ENCODE data around the gene EML6. TPM values are rescaled to one million over a fixed set of nuclear protein-coding genes. Genes with fewer than 3 reads are reported as not detected.

Gene EML6
- total and polyA plus RNA-seq, 4 donors = 0.95 to 2.7 (median 2.6) TPM; not detected in 1

- 85% methylated on average over 2 of the region's 2 CpGs for WGBS, 2 donors
- no peak overlapping the region for H3K27ac ChIP-seq (ENCODE audit: low read depth in 1 of 2, low read length in 2 of 2)
- H3K27me3 ChIP-seq (ENCODE audit: control insufficient read depth in 1 of 2, insufficient read depth in 2 of 2, low read length in 1 of 2) = no peaks in the 10 kb centered on the region
- DNase-seq (no peak), ATAC-seq (ENCODE audit: low FRiP score) (no peak)
- no peak overlapping the region for H3K4me3 ChIP-seq (ENCODE audit: low read length in 2 of 2)
- no peaks in the 10 kb centered on the region for H3K9me3 ChIP-seq (ENCODE audit: control insufficient read depth, low read length)
- no peaks in the 10 kb centered on the region for H3K36me3 ChIP-seq (ENCODE audit: control insufficient read depth in 1 of 2, insufficient read depth in 2 of 2, low read length in 1 of 2)
- intact Hi-C loops (cut with DNase I) = loop anchor here (5.0 to 10.0 kb wide), 2 partner anchors 110 to 448 kb away; no protein-coding TSS in a partner anchor
- peaks cover 0 to 4% of the 10 kb centered on the region in 2 donors for H3K4me1 ChIP-seq (ENCODE audit: control insufficient read depth in 1 of 2, insufficient read depth in 2 of 2, low read length in 2 of 2)
Measured at GRCh38 chr2:54726940-54727339, 3.5 kb downstream of the EML6 start.

- no peak overlapping the region for H3K27ac ChIP-seq (ENCODE audit: low read depth in 1 of 2, low read length in 2 of 2)
- H3K4me3 ChIP-seq (ENCODE audit: low read length in 2 of 2) = no peak overlapping the region
- ATAC-seq (ENCODE audit: low FRiP score) (no peak), DNase-seq (no peak)
- 66 to 82% methylated on average over 4 of the region's 4 CpGs for WGBS, 2 donors
- no peaks in the 10 kb centered on the region for H3K9me3 ChIP-seq (ENCODE audit: control insufficient read depth, low read length)
- H3K4me1 ChIP-seq (ENCODE audit: control insufficient read depth in 1 of 2, insufficient read depth in 2 of 2, low read length in 2 of 2) = no peaks in the 10 kb centered on the region
- intact Hi-C loops (cut with DNase I) = loop anchor here (5.0 to 10.0 kb wide), 2 partner anchors 109 to 446 kb away; no protein-coding TSS in a partner anchor
- H3K36me3 ChIP-seq (ENCODE audit: control insufficient read depth in 1 of 2, insufficient read depth in 2 of 2, low read length in 1 of 2) = no peaks in the 10 kb centered on the region
- H3K27me3 ChIP-seq (ENCODE audit: control insufficient read depth in 1 of 2, insufficient read depth in 2 of 2, low read length in 1 of 2) = no peaks in the 10 kb centered on the region
Measured at GRCh38 chr2:54728669-54729120, 5.2 kb downstream of the EML6 start.

GRCh38 chr2:54735636-54736035 is 12.2 kb downstream of the EML6 start:
- intact Hi-C loops (cut with DNase I) = no loop called here
- H3K4me1 ChIP-seq (ENCODE audit: control insufficient read depth in 1 of 2, insufficient read depth in 2 of 2, low read length in 2 of 2) = no peaks in the 10 kb centered on the region
- H3K27ac ChIP-seq (ENCODE audit: low read depth in 1 of 2, low read length in 2 of 2) = no peak overlapping the region
- no peaks in the 10 kb centered on the region for H3K9me3 ChIP-seq (ENCODE audit: control insufficient read depth, low read length)
- 60 to 61% methylated on average over 2 of the region's 2 CpGs for WGBS, 2 donors
- no peaks in the 10 kb centered on the region for H3K36me3 ChIP-seq (ENCODE audit: control insufficient read depth in 1 of 2, insufficient read depth in 2 of 2, low read length in 1 of 2)
- ATAC-seq (ENCODE audit: low FRiP score) (no peak), DNase-seq (no peak)
- H3K27me3 ChIP-seq (ENCODE audit: control insufficient read depth in 1 of 2, insufficient read depth in 2 of 2, low read length in 1 of 2) = no peaks in the 10 kb centered on the region
- no peak overlapping the region for H3K4me3 ChIP-seq (ENCODE audit: low read length in 2 of 2)

- Histone ChIP-seq H3K4me3 (ENCODE audit: low read length in 2 of 2) (no peak overlapping the region), H3K27ac (ENCODE audit: low read depth in 1 of 2, low read length in 2 of 2) (no peak overlapping the region), H3K4me1 (ENCODE audit: control insufficient read depth in 1 of 2, insufficient read depth in 2 of 2, low read length in 2 of 2) (no peaks in the 10 kb centered on the region), H3K9me3 (ENCODE audit: control insufficient read depth, low read length) (no peaks in the 10 kb centered on the region), H3K36me3 (ENCODE audit: control insufficient read depth in 1 of 2, insufficient read depth in 2 of 2, low read length in 1 of 2) (no peaks in the 10 kb centered on the region), H3K27me3 (ENCODE audit: control insufficient read depth in 1 of 2, insufficient read depth in 2 of 2, low read length in 1 of 2) (no peaks in the 10 kb centered on the region)
- no peak for ATAC-seq (ENCODE audit: low FRiP score)
- intact Hi-C loops (cut with DNase I) = loop anchor here in 1 of 2 donors (2.0 kb wide), 1 partner anchor 45 kb away; no protein-coding TSS in a partner anchor
- no peak for DNase-seq
Measured at GRCh38 chr2:54738281-54738680, 14.8 kb downstream of the EML6 start.

- H3K9me3 ChIP-seq (ENCODE audit: control insufficient read depth, low read length) = no peaks in the 10 kb centered on the region
- intact Hi-C loops (cut with DNase I) = no loop called here
- no peak overlapping the region for H3K27ac ChIP-seq (ENCODE audit: low read depth in 1 of 2, low read length in 2 of 2)
- DNase-seq (no peak), ATAC-seq (ENCODE audit: low FRiP score) (no peak)
- WGBS, 2 donors = 84 to 89% methylated on average over 2 of the region's 2 CpGs
- no peak overlapping the region for H3K4me3 ChIP-seq (ENCODE audit: low read length in 2 of 2)
- H3K36me3 ChIP-seq (ENCODE audit: control insufficient read depth in 1 of 2, insufficient read depth in 2 of 2, low read length in 1 of 2) = no peaks in the 10 kb centered on the region
- H3K4me1 ChIP-seq (ENCODE audit: control insufficient read depth in 1 of 2, insufficient read depth in 2 of 2, low read length in 2 of 2) = no peaks in the 10 kb centered on the region
- no peaks in the 10 kb centered on the region for H3K27me3 ChIP-seq (ENCODE audit: control insufficient read depth in 1 of 2, insufficient read depth in 2 of 2, low read length in 1 of 2)
Measured at GRCh38 chr2:54740333-54740732, 16.9 kb downstream of the EML6 start.

- ATAC-seq (ENCODE audit: low FRiP score) = no peak
- DNase-seq = no peak
- Histone ChIP-seq H3K36me3 (ENCODE audit: control insufficient read depth in 1 of 2, insufficient read depth in 2 of 2, low read length in 1 of 2) (no peaks in the 10 kb centered on the region), H3K4me1 (ENCODE audit: control insufficient read depth in 1 of 2, insufficient read depth in 2 of 2, low read length in 2 of 2) (no peaks in the 10 kb centered on the region), H3K27ac (ENCODE audit: low read depth in 1 of 2, low read length in 2 of 2) (no peak overlapping the region), H3K9me3 (ENCODE audit: control insufficient read depth, low read length) (no peaks in the 10 kb centered on the region), H3K4me3 (ENCODE audit: low read length in 2 of 2) (no peak overlapping the region), H3K27me3 (ENCODE audit: control insufficient read depth in 1 of 2, insufficient read depth in 2 of 2, low read length in 1 of 2) (no peaks in the 10 kb centered on the region)
- WGBS, 2 donors = 47 to 91% methylated on average over 1 of the region's 1 CpG
- intact Hi-C loops (cut with DNase I) = no loop called here
Measured at GRCh38 chr2:54741250-54741649, 17.8 kb downstream of the EML6 start.

GRCh38 chr2:54750040-54750439 is 26.6 kb downstream of the EML6 start:
- DNase-seq = no peak
- ATAC-seq (ENCODE audit: low FRiP score) = no peak
- Histone ChIP-seq H3K9me3 (ENCODE audit: control insufficient read depth, low read length) (no peaks in the 10 kb centered on the region), H3K4me3 (ENCODE audit: low read length in 2 of 2) (no peak overlapping the region), H3K4me1 (ENCODE audit: control insufficient read depth in 1 of 2, insufficient read depth in 2 of 2, low read length in 2 of 2) (no peaks in the 10 kb centered on the region), H3K27me3 (ENCODE audit: control insufficient read depth in 1 of 2, insufficient read depth in 2 of 2, low read length in 1 of 2) (no peaks in the 10 kb centered on the region), H3K27ac (ENCODE audit: low read depth in 1 of 2, low read length in 2 of 2) (no peak overlapping the region), H3K36me3 (ENCODE audit: control insufficient read depth in 1 of 2, insufficient read depth in 2 of 2, low read length in 1 of 2) (no peaks in the 10 kb centered on the region)
- 82 to 84% methylated on average over 5 of the region's 5 CpGs for WGBS, 2 donors
- intact Hi-C loops (cut with DNase I) = no loop called here

- intact Hi-C loops (cut with DNase I) = no loop called here
Measured at GRCh38 chr2:54752439-54752838, 29.0 kb downstream of the EML6 start.

GRCh38 chr2:54755641-54756326 is 32.3 kb downstream of the EML6 start:
- ATAC-seq (ENCODE audit: low FRiP score) = no peak
- no peaks in the 10 kb centered on the region for H3K9me3 ChIP-seq (ENCODE audit: control insufficient read depth, low read length)
- intact Hi-C loops (cut with DNase I) = no loop called here
- H3K4me3 ChIP-seq (ENCODE audit: low read length in 2 of 2) = no peak overlapping the region
- no peaks in the 10 kb centered on the region for H3K27me3 ChIP-seq (ENCODE audit: control insufficient read depth in 1 of 2, insufficient read depth in 2 of 2, low read length in 1 of 2)
- no peaks in the 10 kb centered on the region for H3K4me1 ChIP-seq (ENCODE audit: control insufficient read depth in 1 of 2, insufficient read depth in 2 of 2, low read length in 2 of 2)
- WGBS, 2 donors = 71% methylated on average over 9 of the region's 9 CpGs
- DNase-seq = no peak
- H3K27ac ChIP-seq (ENCODE audit: low read depth in 1 of 2, low read length in 2 of 2) = no peak overlapping the region
- no peaks in the 10 kb centered on the region for H3K36me3 ChIP-seq (ENCODE audit: control insufficient read depth in 1 of 2, insufficient read depth in 2 of 2, low read length in 1 of 2)

More at GRCh38 chr2:54752439-54752838, 29.0 kb downstream of the EML6 start:
- DNase-seq (no peak), ATAC-seq (ENCODE audit: low FRiP score) (no peak)
- no peaks in the 10 kb centered on the region for H3K27me3 ChIP-seq (ENCODE audit: control insufficient read depth in 1 of 2, insufficient read depth in 2 of 2, low read length in 1 of 2)
- H3K4me3 ChIP-seq (ENCODE audit: low read length in 2 of 2) = no peak overlapping the region
- no peak overlapping the region for H3K27ac ChIP-seq (ENCODE audit: low read depth in 1 of 2, low read length in 2 of 2)
- H3K4me1 ChIP-seq (ENCODE audit: control insufficient read depth in 1 of 2, insufficient read depth in 2 of 2, low read length in 2 of 2) = no peaks in the 10 kb centered on the region
- WGBS, 2 donors = 96 to 97% methylated on average over 1 of the region's 1 CpG
- H3K9me3 ChIP-seq (ENCODE audit: control insufficient read depth, low read length) = no peaks in the 10 kb centered on the region
- no peaks in the 10 kb centered on the region for H3K36me3 ChIP-seq (ENCODE audit: control insufficient read depth in 1 of 2, insufficient read depth in 2 of 2, low read length in 1 of 2)

Data from aorta (tissue), 5 donors.